ENCODE measurements around the gene C11orf91.
"Not testable (repeated sequence)": the region's sequence is repeated elsewhere in the genome, so short reads cannot be mapped to it uniquely, and the experiment has no call there.

C11orf91 gene

GRCh38 chr11:33695051-33695566, 5.5 kb downstream of the C11orf91 start:
- no peak for DNase-seq

- no peak for DNase-seq
Observed at GRCh38 chr11:33694346-33695050, 6.1 kb downstream of the C11orf91 start.

- no peak for DNase-seq
Observed at GRCh38 chr11:33692541-33692940, 8.1 kb downstream of the C11orf91 start.

GRCh38 chr11:33692013-33692504, 8.6 kb downstream of the C11orf91 start:
- peak; percentile 95 for DNase-seq

- DNase-seq = peak; percentile 24
Observed at GRCh38 chr11:33691066-33691864, 9.4 kb downstream of the C11orf91 start.

GRCh38 chr11:33690290-33691065, 10.1 kb downstream of the C11orf91 start:
- DNase-seq = peak; percentile 95

- no peak for DNase-seq
Observed at GRCh38 chr11:33689501-33689900, 11.1 kb downstream of the C11orf91 start.

GRCh38 chr11:33689085-33689484, 11.5 kb downstream of the C11orf91 start:
- peak; percentile 66 for DNase-seq

- peak; percentile 39 for DNase-seq
Observed at GRCh38 chr11:33687733-33688479, 12.7 kb downstream of the C11orf91 start.

GRCh38 chr11:33685082-33685481, 15.5 kb downstream of the C11orf91 start:
- DNase-seq = no peak

- no peak for DNase-seq
Observed at GRCh38 chr11:33684003-33684706, 16.5 kb downstream of the C11orf91 start.

- peak; percentile 53 for DNase-seq
Observed at GRCh38 chr11:33682446-33682845, 18.2 kb downstream of the C11orf91 start.

- DNase-seq = no peak
Observed at GRCh38 chr11:33682019-33682418, 18.6 kb downstream of the C11orf91 start.

- not testable (repeated sequence) for DNase-seq
Observed at GRCh38 chr11:33678616-33679015, 22.0 kb downstream of the C11orf91 start.

GRCh38 chr11:33674035-33674814, 26.4 kb downstream of the C11orf91 start:
- peak; percentile 56 for DNase-seq

GRCh38 chr11:33672273-33672672, 28.4 kb downstream of the C11orf91 start:
- no peak for DNase-seq

- peak; percentile 15 for DNase-seq
Observed at GRCh38 chr11:33670250-33671011, 30.2 kb downstream of the C11orf91 start.

- no peak for DNase-seq
Observed at GRCh38 chr11:33669598-33670249, 30.9 kb downstream of the C11orf91 start.

GRCh38 chr11:33668951-33669596, 31.6 kb downstream of the C11orf91 start:
- DNase-seq = no peak
